ENCODE data around the gene BBOX1.

DNA sequence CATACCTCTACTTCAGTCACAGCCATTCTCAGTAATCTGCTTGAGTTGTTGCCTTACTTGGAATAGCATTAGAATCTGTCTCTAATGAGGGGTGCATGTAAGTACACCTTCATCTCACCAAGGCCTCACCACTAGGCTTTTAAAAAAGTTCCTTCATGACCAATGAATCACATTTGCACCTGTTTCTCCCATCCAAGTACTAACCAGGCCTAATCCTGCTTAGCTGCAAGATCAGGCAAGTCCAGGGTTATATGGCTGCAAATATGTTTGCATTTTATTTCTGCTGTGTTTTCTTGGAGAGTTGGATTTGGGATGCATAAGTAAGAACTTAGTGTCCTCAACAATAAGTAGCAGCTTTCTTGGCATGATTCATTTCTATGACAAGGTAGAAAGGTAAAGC is 66.9 kb downstream of the BBOX1 start:
- TF ChIP-seq, protein P1, sequence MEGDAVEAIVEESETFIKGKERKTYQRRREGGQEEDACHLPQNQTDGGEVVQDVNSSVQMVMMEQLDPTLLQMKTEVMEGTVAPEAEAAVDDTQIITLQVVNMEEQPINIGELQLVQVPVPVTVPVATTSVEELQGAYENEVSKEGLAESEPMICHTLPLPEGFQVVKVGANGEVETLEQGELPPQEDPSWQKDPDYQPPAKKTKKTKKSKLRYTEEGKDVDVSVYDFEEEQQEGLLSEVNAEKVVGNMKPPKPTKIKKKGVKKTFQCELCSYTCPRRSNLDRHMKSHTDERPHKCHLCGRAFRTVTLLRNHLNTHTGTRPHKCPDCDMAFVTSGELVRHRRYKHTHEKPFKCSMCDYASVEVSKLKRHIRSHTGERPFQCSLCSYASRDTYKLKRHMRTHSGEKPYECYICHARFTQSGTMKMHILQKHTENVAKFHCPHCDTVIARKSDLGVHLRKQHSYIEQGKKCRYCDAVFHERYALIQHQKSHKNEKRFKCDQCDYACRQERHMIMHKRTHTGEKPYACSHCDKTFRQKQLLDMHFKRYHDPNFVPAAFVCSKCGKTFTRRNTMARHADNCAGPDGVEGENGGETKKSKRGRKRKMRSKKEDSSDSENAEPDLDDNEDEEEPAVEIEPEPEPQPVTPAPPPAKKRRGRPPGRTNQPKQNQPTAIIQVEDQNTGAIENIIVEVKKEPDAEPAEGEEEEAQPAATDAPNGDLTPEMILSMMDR (IDR thresholded peaks at IDR 0.05; ENCODE audit: low read length): no peak
- TF ChIP-seq EZH2 (IDR thresholded peaks at IDR 0.05; ENCODE audit: borderline replicate concordance, low read length): no peak

All from OCI-LY1 (cell line).